HG03558 (cell line): ENCODE results near the gene PHACTR1.
"Not testable (repeated sequence)": the region's sequence is repeated elsewhere in the genome, so short reads cannot be mapped to it uniquely, and the experiment has no call there.

Experiments
- ATAC-seq: cut with Tn5 transposase; IDR thresholded peaks from one replicate; pipeline ENCODE4 v1.9.1; 2021; ENCODE audit warnings: moderate number of reproducible peaks; ENCODE audit not compliant: unreplicated experiment; ENCODE audit errors: extremely low read depth

Gene PHACTR1

DNA sequence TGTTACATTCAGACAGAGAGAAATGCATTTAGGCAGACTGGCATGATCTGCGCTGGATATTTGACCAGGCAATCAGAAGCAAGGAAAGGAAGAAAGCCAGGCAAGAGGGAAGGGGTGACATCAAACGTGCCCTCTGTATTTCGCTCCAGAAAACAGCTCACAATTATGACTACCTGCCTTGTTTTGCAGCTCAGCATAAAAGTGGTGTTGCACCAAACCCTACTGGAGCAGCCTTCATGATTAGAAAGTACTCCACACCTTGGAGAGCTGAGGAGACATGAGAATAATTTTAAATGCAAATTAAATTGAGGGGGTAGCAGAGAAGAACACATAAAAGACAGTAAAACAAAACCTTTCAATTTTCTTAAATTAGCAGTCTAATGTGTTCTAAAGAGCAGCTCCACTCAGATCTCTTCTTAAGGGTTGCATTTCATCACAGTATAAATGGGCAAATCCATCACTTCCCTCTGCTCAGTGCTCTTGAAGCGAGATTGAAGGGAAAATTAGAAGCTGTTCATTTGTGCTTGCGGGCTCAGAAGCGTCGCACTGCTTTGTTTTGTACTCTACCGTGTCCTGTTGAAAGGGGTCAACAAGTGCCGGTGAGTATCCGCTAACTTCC lies at the start of gene PHACTR1:
PHACTR1 (plus strand) TSS at position 470 of the 619 bp plus-strand sequence.
- ATAC-seq, result no peak

DNA sequence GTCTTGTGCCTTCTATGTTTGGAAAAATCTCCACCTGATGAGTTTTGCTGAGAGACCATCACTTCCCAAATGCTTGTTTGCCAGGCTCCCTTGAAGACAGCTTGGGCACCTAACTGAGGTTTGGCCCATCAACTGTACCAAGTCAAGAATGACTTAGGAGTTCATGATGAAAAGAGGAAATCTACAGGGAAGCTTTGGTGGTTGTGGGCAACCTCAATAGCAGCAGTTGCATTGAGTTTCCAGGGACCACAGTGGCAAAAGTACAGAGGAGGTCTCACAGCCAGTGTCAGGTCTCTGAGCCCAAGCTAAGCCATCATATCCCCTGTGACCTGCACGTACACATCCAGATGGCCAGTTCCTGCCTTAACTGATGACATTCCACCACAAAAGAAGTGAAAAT lies 49.7 kb upstream of the PHACTR1 start:
- no peak for ATAC-seq

DNA sequence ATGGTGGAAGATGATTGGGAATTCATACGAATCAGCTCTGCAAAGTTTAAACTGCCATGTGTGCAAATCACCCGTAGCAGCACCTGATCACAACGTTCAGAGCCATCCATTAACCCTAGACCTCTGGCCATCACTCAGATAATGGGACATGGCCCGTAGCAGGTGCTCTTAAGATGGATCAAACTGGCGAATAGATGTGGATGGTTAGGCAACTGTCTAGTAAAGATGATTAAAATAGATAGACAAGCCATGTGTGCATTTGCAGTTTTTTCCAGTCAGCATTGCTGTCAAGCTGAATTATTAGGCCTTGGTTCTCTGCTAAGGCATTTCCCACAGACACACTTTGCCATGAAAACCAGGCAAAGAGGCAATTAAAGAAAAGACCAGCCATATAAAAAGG lies 40.6 kb upstream of the PHACTR1 start:
- ATAC-seq, result no peak

DNA sequence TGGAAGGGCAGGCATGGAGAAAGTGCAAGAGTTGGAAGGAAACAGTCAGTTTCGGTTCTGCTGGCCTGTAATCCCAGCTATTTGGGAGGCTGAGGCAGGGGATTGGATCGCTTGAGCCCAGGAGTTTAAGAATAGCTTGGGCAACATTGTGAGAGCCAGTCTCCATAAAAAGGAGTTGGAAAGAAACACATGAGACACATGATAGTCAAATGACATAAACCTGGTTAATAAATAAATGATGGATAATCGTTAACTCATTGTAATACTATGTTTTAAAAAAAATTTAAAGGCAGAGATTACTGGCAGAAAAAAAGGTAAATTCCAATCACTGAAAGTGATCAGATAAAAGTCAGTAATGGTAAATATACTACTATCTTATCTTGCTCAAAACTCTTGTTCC lies 37.2 kb upstream of the PHACTR1 start:
- ATAC-seq, result no peak

DNA sequence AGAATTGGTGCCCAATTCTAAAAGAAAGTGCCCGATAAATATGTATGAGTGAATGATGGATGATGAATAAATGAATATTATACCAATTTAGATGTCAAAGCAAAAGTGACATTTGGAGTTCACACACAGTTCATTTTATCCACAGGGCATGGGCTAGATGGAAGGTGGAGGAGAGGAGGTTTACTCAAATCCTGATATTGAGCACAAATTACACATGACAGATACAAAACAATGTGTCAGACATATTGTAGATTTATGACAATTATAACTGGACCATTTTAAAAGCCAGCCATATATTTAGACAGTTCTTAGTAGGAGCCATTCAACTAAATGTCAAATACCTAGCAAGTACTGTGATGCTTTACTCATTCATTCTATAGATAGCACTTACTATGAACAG lies 23.4 kb upstream of the PHACTR1 start:
- no peak for ATAC-seq

DNA sequence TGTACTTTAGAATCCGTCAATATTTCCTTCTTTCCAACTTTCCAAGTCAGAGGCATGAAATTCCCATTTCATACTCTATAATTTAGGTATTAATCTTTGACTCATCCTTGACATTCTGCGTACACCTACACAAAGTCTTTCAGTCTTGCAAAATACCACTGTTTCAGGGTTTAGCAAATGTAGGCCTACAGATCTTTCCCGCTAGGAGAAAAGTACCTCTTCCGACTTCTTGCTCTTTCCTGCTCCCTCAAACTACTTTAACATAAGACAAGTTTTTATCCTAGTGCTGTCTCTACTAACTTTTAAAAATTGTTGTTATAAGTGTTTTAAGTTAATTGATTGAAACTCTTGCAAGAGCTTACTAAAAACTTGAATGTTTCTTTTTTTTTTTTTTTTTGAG lies 18.3 kb upstream of the PHACTR1 start:
- ATAC-seq, result no peak

DNA sequence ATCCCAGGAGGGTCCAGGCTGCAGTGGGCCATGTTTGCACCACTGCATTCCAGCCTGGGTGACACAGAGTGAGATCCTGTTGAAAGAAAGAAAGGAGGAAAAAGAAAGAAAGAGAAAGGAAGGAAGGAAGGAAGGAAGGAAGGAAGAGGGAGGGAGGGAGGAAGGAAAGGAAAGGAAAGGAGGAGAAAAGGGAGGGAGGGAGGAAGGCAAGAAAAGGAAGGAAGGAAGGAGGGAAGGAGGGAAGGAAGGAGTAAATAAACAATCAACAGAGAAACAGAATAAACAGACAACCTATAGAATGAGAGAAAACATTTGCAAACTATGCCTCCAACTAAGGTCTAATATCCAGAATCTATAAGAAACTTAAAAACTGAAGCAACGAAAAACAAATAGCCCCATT lies 11.6 kb upstream of the PHACTR1 start:
- ATAC-seq, result no peak

DNA sequence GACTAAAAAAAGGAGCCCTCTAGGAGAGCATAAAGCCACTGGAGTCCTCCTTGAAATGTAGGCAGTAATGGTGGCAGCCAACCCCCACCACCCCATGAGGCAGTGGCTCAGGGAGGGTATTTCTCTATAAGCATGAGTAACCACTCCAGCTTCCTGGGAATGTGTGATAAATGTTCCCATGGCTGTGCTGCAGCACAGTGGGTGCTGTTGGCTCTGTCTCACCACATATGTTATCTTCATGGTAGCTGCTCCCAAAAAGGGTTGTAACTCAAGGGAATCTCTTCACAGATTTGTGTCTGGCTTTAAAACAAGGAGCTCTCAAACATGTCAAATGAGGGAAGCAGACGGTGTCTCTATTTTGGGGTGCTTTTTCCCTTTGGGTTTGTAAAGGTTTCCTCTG lies 7.5 kb upstream of the PHACTR1 start:
- ATAC-seq, result no peak

DNA sequence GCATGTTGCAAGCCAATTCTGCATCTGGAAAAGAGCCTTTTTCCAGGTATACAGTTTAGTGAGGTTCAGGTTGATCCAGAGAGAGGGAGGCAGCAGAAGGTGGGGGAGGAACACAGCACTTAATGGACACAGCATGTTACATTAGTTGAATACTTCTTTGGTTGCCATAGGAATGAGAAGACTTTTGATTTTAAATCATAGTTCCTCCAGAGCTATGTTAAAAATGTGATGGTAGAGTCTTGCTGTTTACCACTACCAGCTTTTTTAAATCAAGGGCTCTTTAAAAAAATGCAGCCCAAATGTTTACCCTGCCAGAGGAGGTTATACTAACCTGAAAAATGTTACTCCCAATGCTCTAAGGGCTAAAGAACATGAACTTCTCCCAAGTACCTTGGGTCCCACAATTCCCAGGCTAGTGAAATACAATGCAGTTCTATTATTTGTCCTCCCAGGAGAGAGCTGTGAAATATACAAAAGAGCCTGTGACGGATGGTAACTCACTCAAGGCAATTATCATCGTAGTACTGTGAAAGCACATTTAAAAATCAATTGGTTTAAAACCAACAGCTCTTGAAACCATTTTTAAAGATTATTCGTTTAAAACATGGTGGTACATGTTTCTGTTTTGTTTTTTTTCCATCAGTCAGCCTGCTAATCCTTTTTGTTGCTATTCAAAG lies 6.9 kb upstream of the PHACTR1 start:
- ATAC-seq, result no peak

DNA sequence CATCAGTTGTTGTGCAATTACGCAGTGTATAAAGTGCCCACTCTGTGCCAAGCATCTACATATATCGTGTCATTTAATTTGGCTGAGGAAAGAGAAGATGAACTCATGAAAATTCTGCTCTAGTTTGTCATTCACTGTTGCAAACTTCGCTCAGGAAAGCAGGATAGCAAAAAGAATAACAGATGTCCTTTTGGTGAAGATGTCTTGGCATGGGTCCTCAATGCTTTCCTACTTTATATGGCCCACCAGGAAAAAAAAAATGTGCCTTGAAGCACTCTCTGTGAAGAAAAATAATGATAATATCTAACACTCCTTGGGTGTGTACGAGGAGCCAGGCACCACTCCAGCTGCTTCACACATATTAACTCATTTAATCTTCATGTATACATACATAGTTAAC lies 5.6 kb upstream of the PHACTR1 start:
- ATAC-seq, result no peak

DNA sequence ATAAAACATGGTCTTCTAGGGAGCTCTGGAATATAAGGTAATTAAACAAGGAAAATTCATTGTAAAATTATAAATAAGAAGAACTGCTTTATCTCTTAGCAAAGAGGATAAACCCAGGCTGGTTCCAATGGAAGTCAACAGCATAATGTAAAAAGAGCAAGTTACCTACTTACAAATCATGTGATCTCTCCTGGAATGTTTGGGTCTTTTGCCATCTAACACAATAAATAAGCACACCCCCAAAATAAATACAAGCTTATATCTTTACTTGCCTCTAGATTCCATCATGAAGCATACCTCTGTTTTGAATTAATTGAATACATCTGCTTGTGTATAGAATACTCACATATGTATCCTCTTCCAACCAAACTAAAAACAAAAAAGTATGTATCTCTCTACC lies 2.5 kb upstream of the PHACTR1 start:
- ATAC-seq, result no peak

DNA sequence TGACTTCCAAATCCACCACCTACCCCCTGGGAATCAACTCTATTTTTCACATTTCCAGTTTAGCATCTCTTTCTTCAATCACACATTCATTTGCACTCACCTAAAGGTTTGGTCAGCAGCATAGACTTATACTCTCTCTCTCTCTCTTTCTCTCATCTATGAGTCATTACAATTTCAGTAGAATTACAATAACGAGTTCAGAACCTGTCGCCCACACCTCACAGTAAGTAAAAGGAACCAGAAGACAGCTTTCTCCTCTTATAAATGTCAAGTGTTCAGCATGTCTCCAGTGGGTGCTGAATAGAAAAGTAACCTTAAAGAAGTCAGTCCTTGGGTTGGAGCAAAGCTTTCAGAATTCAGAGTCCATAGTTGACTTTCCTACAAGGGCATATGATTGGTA lies 1.1 kb upstream of the PHACTR1 start:
- ATAC-seq, result no peak

DNA sequence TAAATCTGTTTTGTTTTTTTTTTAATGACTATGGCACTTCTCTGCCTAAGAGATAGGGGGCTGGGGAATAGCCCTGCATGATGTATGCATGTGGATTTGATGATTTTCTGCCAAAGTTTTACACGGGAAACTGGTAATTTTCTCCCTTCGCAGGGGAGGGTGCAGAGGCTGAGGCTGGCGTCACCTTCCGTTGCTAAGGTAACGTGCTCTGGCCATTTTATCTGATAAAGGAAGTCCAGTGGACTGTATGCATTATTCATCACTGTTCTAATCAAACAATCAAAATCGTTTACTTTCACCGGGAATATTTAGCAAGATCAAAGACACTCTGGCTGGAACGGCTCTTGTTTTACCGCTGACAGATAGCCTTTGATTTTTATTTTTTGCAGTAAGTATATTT lies 789 bp downstream of the PHACTR1 start:
- ATAC-seq, result no peak

DNA sequence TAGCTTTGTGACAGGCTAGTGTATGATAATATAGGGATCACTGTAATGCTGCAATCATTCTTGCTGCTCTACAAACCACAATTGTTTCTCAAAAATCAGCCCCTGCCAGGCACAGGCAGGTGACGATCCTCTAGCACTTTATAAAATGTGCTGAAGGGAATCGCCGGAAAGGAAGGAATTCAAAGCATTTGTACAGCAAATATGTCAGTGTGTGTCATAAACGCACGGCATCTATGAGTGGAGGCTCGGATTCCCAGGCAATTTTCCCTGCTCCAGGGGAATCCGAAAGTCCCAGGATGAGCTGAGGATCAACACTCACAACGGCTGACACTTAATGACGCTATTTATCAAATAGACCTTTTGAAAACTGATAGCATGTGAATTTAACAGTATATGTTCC lies 1.4 kb downstream of the PHACTR1 start:
- ATAC-seq, result no peak

DNA sequence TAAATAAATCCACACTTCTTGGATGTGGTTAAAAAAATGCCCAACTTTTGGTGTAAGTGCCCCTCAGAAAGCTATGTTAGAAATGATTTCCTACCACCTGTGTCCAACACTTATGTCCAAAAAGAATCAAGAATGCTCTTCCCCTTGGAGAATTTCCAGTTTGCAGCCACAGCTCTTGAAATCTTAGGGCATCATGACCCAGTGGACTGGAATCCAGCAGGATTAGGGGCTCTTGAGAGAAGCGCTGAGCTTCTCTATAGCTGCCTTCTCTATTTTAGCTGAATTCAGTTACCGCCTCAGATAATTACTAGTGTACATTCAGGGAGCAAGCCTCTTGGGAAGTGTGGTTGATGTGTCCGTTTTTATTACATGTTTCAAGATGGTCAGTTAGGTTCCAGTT lies 2.5 kb downstream of the PHACTR1 start:
- no peak for ATAC-seq

DNA sequence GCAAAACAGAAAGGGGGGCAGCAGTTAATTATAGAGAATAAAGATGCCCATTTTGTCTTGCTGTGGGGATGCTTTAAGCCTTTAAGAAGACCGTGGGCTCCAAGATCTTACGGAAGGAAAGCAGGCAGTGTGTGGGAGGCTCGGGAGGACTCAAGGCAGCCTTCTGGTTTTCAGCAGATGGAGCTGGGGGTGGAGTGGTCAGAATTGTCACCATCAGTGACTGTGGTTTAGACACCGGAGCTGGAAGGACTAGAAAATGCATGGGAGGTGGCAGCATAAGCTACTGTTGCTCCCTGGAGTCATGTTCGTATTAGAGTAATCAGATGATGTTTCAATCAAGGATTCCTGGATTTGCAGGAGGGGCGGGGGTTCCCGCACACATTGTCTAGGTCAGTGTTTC lies 3.7 kb downstream of the PHACTR1 start:
- ATAC-seq, result no peak

DNA sequence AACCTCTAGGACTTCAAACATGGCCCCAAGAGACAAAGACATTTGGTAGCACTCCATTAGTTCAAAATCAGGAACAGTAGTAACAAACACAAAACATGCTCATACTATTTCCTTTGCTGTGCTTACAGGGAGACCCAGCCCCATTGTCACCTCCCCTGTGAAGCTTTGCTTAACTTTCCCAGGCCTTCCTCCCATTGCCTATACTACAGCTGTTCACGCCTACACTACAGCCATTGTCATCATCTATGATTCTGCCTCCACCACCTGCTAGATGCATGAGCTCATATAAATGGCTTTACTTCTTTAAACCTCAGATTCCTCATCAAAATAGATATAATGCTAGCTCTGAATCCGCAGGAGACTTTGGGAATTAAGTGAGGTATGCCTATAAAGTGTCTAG lies 8.7 kb downstream of the PHACTR1 start:
- no peak for ATAC-seq

DNA sequence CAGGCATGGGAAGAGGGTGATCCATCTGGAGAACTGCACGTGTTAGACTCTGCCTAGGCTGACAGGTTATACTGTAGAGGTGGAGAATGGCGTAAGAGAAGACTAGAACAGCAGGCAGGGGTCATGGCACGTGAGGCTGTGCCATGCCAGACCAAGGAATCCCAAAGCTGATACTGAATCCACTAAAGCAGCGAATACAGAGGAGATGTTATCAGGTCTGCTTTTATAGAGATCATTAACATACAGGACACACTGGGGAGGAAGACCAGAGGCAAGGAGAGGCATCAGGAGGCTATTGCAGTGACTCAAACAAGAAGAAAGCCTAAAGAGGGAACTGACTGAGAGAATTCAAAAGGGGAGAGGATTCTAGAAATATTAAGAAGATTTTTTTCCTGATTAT lies 12.9 kb downstream of the PHACTR1 start:
- ATAC-seq, result no peak

DNA sequence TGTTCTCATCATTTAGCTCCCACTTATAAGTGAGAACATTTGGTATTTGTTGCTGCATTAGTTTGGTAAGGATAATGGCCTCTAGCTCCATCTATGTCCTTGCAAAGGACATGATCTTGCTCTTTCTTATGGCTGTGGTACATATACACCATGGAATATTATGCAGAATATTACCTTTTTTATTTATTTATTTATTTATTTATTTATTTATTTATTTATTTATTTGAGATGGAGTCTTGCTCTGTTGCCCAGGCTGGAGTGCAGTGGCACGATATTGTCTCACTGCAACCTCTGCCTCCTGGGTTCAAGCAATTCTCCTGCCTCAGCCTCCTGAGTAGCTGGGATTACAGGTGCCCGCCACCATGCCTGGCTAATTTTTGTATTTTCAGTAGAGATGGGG lies 14.2 kb downstream of the PHACTR1 start:
- ATAC-seq, result not testable (repeated sequence)

DNA sequence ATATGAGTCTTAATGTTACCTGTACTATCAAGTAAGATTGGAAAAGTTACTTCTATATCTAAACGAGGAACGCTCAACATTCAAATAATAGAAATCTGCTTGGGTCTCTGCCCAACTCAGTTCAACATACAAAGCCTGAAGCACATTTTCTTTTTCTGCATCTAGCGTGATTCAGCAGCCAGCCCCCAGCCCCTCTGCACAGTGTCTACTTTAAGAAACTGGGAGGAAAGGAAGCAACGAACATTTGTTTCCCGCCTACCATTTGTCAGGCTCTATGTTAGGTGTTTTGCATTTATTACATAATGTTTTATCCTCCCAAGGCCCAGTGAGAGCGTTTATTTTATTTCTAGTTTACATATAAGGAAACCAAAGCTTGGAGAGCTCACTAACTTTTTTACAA lies 17.3 kb downstream of the PHACTR1 start:
- no peak for ATAC-seq

DNA sequence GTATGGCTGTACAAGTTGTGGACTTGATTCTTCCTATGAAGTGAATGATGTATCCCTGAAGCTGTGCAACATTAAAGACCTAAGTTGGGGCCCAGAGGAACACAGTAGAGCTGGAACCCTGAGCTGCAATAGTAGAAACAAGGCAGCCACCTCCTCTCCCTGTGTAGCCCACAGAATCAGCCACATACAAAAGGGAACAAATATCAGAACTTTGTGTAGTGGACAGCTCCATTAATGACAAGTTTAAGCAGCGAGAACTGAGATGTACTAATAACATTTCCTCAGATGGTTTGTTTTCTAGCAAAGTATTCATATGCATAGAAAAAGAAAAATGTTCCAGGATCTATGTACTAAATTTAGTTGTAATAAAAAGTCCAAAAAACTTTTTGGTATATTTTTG lies 19.2 kb downstream of the PHACTR1 start:
- no peak for ATAC-seq

DNA sequence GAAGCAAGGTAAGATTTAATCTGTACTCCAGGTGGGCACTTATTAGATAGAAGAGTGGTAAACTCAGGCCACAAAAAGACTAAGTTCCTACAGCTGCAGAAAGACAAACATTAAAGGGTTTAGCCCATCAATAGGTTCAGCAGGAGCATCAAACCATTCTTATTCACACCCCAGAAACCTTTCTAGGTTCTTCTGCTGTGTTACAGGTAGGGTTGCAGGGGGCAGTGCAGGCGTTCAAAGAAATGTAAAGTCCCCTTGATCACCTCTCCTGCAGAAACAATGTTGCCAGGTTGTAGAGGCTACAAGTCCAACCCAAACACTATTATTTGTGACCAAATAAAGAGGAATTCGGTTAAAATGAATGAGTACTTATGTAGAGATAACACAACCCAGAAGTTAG lies 31.8 kb downstream of the PHACTR1 start:
- no peak for ATAC-seq
